ENCODE data around the gene TSHZ2. TPM values are rescaled to one million over a fixed set of nuclear protein-coding genes. Genes with fewer than 3 reads are reported as not detected.

Gene TSHZ2
- total and polyA plus RNA-seq, 2 donors (not counting 3 experiments of a cell fraction or from before 2014, with no cell fraction given), result not detected

DNA sequence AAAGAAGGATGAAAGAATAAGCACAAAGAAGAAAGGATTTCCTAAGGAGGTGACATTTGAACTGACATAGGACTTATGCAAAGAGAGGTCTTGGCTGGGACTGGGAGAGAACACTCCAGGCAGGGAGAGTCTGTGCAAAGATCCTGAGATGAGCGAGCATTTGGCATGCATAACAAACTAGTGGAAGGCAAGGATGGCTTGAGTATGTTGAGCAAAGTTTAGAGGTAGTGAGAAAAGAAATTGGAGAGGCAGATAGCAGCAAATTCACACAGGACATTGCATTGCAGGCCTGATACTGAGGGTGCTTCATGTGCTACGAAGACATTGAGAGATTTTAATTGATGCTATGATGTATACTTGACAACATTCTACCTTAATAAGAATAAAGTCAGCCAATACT lies 383.6 kb downstream of the TSHZ2 start:
- H3K27ac ChIP-seq (ENCODE audit: insufficient read depth, low read depth, low read length), result no peak overlapping the region
- no peak overlapping the region for H3K9ac ChIP-seq (replicated peaks; ENCODE audit: extremely low read depth, insufficient read depth, low read length)
- CTCF ChIA-PET, result no interaction called here
- intact Hi-C loops (cut with micrococcal nuclease) (no loop called here), dilution Hi-C loops (cut with MboI; ENCODE audit: extremely low pct_ligation_motif_present, low sequenced_read_pairs) (no loop called here)
- no peak for FAIRE-seq
- peaks cover 3% of the 10 kb centered on the region for H3K9me3 ChIP-seq (replicated peaks; ENCODE audit: control insufficient read depth, insufficient read depth, low read length)
- H2AFZ ChIP-seq (ENCODE audit: low read depth, low read length), result no peak overlapping the region
- H3K27me3 ChIP-seq (ENCODE audit: control insufficient read depth in 2 of 2, insufficient read depth in 2 of 2, low read length in 2 of 2), result no peaks in the 10 kb centered on the region
- no peaks in the 10 kb centered on the region for H3K36me3 ChIP-seq (ENCODE audit: control insufficient read depth in 2 of 2, extremely low read depth in 1 of 2, insufficient read depth in 2 of 2, low read length in 2 of 2)
- H3K4me2 ChIP-seq (ENCODE audit: insufficient read depth, low read length), result no peak overlapping the region
- no peak for TF ChIP-seq MYC (IDR thresholded peaks at IDR 0.05; ENCODE audit: low read depth, low read length)
- TF ChIP-seq, protein P1, sequence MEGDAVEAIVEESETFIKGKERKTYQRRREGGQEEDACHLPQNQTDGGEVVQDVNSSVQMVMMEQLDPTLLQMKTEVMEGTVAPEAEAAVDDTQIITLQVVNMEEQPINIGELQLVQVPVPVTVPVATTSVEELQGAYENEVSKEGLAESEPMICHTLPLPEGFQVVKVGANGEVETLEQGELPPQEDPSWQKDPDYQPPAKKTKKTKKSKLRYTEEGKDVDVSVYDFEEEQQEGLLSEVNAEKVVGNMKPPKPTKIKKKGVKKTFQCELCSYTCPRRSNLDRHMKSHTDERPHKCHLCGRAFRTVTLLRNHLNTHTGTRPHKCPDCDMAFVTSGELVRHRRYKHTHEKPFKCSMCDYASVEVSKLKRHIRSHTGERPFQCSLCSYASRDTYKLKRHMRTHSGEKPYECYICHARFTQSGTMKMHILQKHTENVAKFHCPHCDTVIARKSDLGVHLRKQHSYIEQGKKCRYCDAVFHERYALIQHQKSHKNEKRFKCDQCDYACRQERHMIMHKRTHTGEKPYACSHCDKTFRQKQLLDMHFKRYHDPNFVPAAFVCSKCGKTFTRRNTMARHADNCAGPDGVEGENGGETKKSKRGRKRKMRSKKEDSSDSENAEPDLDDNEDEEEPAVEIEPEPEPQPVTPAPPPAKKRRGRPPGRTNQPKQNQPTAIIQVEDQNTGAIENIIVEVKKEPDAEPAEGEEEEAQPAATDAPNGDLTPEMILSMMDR (IDR thresholded peaks at IDR 0.05; ENCODE audit: extremely low read depth in 1 of 2, insufficient read depth in 1 of 2, low read depth in 1 of 2, low read length in 2 of 2), result no peak
- no peak for TF ChIP-seq JUN (IDR thresholded peaks at IDR 0.05; ENCODE audit: borderline replicate concordance, insufficient read depth, insufficient read length, low read depth)
- no peak for TF ChIP-seq FOS (IDR thresholded peaks at IDR 0.05; ENCODE audit: borderline replicate concordance, insufficient read depth, low read length)
- TF ChIP-seq GATA2 (IDR thresholded peaks at IDR 0.05; ENCODE audit: insufficient read depth, insufficient read length, low read depth, low read length), result no peak
- no peak for TF ChIP-seq EZH2 (IDR thresholded peaks at IDR 0.05; ENCODE audit: borderline replicate concordance, low read depth, low read length, severe bottlenecking)
- no peak for TF ChIP-seq POLR2A (IDR thresholded peaks at IDR 0.05; ENCODE audit: low read depth, low read length)
- TF ChIP-seq POLR2AphosphoS5 (IDR thresholded peaks at IDR 0.05; ENCODE audit: insufficient read depth, low read depth, low read length), result no peak
- TF ChIP-seq, protein P2, sequence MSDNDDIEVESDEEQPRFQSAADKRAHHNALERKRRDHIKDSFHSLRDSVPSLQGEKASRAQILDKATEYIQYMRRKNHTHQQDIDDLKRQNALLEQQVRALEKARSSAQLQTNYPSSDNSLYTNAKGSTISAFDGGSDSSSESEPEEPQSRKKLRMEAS (IDR thresholded peaks at IDR 0.05; ENCODE audit: insufficient read depth, insufficient read length), result no peak
- no peaks in the 10 kb centered on the region for H4K20me1 ChIP-seq (replicated peaks; ENCODE audit: control insufficient read depth, extremely low read depth, insufficient read depth, low read length)
- H3K4me1 ChIP-seq (ENCODE audit: control insufficient read depth, extremely low read depth, insufficient read depth, low read length), result no peaks in the 10 kb centered on the region
- no peaks in the 10 kb centered on the region for H3K9me1 ChIP-seq (replicated peaks; ENCODE audit: control insufficient read depth, extremely low read depth, insufficient read depth, low read length)
- no peak for DNase-seq (ENCODE audit: low read depth, low spot score)
- no peaks in the 10 kb centered on the region for H3K79me2 ChIP-seq (ENCODE audit: control insufficient read depth, insufficient read depth, low read length)
- POLR2A ChIA-PET, result no interaction called here
- no peak overlapping the region for H3K4me3 ChIP-seq (replicated peaks in 1 of 3; ENCODE audit: insufficient read depth in 1 of 3, low read depth in 1 of 3, low read length in 3 of 3)
- BruUV-seq (replicated peaks), result no TSS peak
